ENCODE measurements around the gene PALM3. TPM values are rescaled to one million over a fixed set of nuclear protein-coding genes. Genes with fewer than 3 reads are reported as not detected.

Gene PALM3
- total RNA-seq, 3 donors from 2014 or later (not counting 1 experiment from before 2014, with no cell fraction given): not detected

DNA sequence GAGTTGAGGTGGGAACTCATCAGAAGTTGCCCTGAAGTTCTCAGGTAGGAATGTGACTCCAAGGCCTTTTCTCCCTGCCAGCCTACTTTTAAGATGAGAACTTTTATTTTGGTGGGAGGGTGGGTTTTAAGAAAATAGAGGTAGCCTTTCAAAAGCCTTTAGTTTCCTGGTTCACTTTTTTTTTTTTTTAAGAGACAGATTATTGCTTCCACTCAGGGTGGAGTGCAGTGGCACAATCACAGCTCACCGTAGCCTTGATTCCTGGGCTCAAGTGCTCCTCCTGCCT lies 20.7 kb upstream of the PALM3 start:
- Histone ChIP-seq H3K4me1 (ENCODE audit: control insufficient read depth, insufficient read depth, low read length) (peaks cover 18% of the 10 kb centered on the region), H3K36me3 (ENCODE audit: control insufficient read depth, insufficient read depth, low read length) (no peaks in the 10 kb centered on the region), H3K27ac (ENCODE audit: low read length) (no peak overlapping the region), H3K4me3 (ENCODE audit: low read length) (no peak overlapping the region), H3K27me3 (ENCODE audit: control insufficient read depth, insufficient read depth, low read length) (no peaks in the 10 kb centered on the region), H3K9me3 (ENCODE audit: control insufficient read depth, insufficient read depth, low read length) (no peaks in the 10 kb centered on the region)
- Mint-ChIP-seq H3K9me3 (no peaks in the 10 kb centered on the region), H3K36me3 (no peaks in the 10 kb centered on the region), H3K4me3 (peak overlapping the region; percentile 9), H3K27ac (peak overlapping the region in 1 of 2 donors; percentile 27), H3K4me1 (peaks cover 6 to 14% of the 10 kb centered on the region in 2 donors), H3K27me3 (ENCODE audit: low read depth in 2 of 2) (no peaks in the 10 kb centered on the region)
- intact Hi-C loops (cut with micrococcal nuclease): loop anchor here (5.0 kb wide), 1 partner anchor 35 kb away; the partner anchor contains the start of gene PRKACA
- 100% methylated on average over 1 of the region's 1 CpG for WGBS (ENCODE audit: insufficient coverage)
- DNase-seq: no peak
- ATAC-seq: no peak
- TF ChIP-seq, protein P1, sequence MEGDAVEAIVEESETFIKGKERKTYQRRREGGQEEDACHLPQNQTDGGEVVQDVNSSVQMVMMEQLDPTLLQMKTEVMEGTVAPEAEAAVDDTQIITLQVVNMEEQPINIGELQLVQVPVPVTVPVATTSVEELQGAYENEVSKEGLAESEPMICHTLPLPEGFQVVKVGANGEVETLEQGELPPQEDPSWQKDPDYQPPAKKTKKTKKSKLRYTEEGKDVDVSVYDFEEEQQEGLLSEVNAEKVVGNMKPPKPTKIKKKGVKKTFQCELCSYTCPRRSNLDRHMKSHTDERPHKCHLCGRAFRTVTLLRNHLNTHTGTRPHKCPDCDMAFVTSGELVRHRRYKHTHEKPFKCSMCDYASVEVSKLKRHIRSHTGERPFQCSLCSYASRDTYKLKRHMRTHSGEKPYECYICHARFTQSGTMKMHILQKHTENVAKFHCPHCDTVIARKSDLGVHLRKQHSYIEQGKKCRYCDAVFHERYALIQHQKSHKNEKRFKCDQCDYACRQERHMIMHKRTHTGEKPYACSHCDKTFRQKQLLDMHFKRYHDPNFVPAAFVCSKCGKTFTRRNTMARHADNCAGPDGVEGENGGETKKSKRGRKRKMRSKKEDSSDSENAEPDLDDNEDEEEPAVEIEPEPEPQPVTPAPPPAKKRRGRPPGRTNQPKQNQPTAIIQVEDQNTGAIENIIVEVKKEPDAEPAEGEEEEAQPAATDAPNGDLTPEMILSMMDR (IDR thresholded peaks at IDR 0.05): no peak

DNA sequence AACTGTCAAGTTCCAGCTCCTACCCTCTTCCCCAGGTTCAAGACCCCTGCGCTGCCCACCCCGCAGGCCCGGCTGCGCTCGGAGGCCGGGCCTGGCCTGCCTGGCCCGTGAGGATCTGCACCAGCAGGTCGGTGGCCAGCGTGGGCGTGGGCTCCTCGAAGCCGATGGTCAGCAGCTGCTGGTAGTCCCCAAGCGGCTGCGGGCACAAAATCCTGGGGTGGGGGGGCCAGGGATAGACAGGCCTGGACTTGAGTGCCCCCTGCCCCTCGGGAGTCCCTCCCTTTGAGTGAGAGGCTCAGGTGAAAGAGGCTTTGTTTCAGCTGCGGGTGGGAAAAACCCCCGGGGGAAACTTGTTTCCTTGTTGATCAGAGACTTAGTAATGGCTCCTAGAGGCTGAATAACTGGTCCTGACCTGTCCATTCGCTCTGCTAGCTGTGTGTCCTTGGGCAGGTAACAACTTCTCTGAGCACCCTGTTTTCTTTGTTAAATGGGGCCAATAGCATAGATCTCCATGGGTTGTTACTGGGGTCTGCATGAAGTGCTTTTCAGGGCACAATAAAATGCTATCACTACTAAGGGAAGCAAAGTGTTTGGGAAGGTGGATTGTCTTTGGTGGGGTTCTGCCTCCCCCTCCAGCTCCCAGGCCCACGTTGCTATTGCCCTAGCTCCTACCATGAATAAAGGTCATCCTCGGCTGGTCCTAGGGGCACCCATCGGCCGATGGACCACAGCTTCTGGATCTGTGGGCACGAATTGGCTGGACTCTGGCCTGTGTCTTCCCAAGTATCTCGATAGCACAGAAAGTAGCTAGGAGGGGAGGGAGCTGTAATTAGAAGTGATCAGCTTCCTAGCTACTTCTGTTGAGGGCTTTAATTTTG lies 20.2 kb upstream of the PALM3 start:
- ATAC-seq (peak in 1 of 3 donors; percentile 24), DNase-seq (peak in 1 of 2 donors; percentile 77)
- H3K9me3 ChIP-seq (ENCODE audit: control insufficient read depth, insufficient read depth, low read length): no peaks in the 10 kb centered on the region
- peak overlapping the region; percentile 49 for H3K4me3 ChIP-seq (ENCODE audit: low read length)
- H3K4me1 Mint-ChIP-seq: peaks cover 6 to 14% of the 10 kb centered on the region in 2 donors
- no peaks in the 10 kb centered on the region for H3K36me3 ChIP-seq (ENCODE audit: control insufficient read depth, insufficient read depth, low read length)
- intact Hi-C loops (cut with micrococcal nuclease): loop anchor here (1.0 to 5.0 kb wide), 4 partner anchors 9 to 75 kb away; partner anchors contain the start of genes ASF1B, PRKACA and RFX1
- no peaks in the 10 kb centered on the region for H3K27me3 ChIP-seq (ENCODE audit: control insufficient read depth, insufficient read depth, low read length)
- WGBS (ENCODE audit: insufficient coverage): 27% methylated on average over 24 of the region's 24 CpGs
- TF ChIP-seq, protein P1 (IDR thresholded peaks at IDR 0.05): no peak
- no peaks in the 10 kb centered on the region for H3K27me3 Mint-ChIP-seq (ENCODE audit: low read depth in 2 of 2)
- H3K4me3 Mint-ChIP-seq: peak overlapping the region; percentile 97
- H3K27ac Mint-ChIP-seq: peak overlapping the region; percentile 94 to 96
- peak overlapping the region; percentile 76 for H3K27ac ChIP-seq (ENCODE audit: low read length)
- H3K9me3 Mint-ChIP-seq: no peaks in the 10 kb centered on the region
- no peaks in the 10 kb centered on the region for H3K36me3 Mint-ChIP-seq
- H3K4me1 ChIP-seq (ENCODE audit: control insufficient read depth, insufficient read depth, low read length): peaks cover 18% of the 10 kb centered on the region

DNA sequence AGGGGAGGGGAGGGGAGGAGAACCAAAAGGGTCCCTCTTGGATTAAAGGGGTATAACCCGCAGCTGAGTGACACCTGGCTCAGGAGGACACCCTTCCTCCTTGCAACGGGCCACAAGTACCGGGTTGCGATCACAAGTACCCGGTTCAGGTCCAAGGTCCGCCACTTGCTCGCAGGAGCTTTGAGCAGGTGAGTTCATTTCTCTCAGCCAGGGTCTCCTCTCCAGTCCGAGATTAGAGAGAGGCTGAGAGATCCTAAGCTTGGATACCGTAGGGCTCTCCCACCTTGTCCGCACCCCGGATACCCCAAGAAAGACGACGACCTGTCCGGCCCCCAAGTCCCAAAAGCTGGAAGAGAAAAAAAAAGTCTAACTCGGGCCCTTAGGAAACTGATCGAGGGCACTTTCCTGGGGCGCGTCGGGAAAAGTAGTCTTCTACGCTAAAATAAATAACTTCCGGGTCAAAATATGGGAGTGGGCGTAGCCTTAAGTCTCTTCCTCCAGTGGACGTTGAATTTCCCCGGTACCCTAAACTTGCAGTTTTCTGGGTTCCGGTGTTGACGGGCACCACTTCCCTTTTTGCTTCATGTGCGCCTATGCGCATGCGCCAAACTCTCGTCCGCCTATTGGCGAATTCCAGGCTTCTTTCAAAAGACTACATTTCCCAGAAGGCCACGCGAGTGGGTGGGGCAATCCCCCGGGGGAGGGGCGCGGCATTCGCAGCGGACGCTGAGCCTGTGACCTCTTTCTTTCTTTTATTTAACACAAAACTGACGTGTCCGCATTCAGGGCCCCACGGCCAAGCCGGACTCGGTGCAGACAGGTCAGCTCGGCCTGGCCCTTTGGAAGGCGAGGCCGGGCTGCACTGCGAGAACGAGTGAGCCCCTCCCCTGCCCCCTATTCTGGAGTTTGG lies 19.3 kb upstream of the PALM3 start:
- intact Hi-C loops (cut with micrococcal nuclease): loop anchor here (1.0 to 5.0 kb wide), 4 partner anchors 10 to 74 kb away; partner anchors contain the start of genes ASF1B, PRKACA and RFX1
- no peaks in the 10 kb centered on the region for H3K36me3 Mint-ChIP-seq

More for the DNA sequence above, 19.3 kb upstream of the PALM3 start:
- peak overlapping the region; percentile 97 for H3K4me3 Mint-ChIP-seq
- peaks cover 18% of the 10 kb centered on the region for H3K4me1 ChIP-seq (ENCODE audit: control insufficient read depth, insufficient read depth, low read length)
- H3K9me3 Mint-ChIP-seq: no peaks in the 10 kb centered on the region
- H3K36me3 ChIP-seq (ENCODE audit: control insufficient read depth, insufficient read depth, low read length): no peaks in the 10 kb centered on the region
- ATAC-seq: peak; percentile 92 to 97 (median 94)
- under 1% methylated on average over 50 of the region's 50 CpGs for WGBS (ENCODE audit: insufficient coverage)
- no peaks in the 10 kb centered on the region for H3K9me3 ChIP-seq (ENCODE audit: control insufficient read depth, insufficient read depth, low read length)
- peaks cover 6 to 14% of the 10 kb centered on the region in 2 donors for H3K4me1 Mint-ChIP-seq
- H3K27me3 Mint-ChIP-seq (ENCODE audit: low read depth in 2 of 2): no peaks in the 10 kb centered on the region
- peak; percentile 99 to 100 for DNase-seq
- peak overlapping the region; percentile 49 for H3K4me3 ChIP-seq (ENCODE audit: low read length)
- peak overlapping the region; percentile 94 to 96 for H3K27ac Mint-ChIP-seq
- H3K27me3 ChIP-seq (ENCODE audit: control insufficient read depth, insufficient read depth, low read length): no peaks in the 10 kb centered on the region
- peak overlapping the region; percentile 78 for H3K27ac ChIP-seq (ENCODE audit: low read length)
- TF ChIP-seq, protein P1 (IDR thresholded peaks at IDR 0.05): no peak

Data from natural killer cell (primary cell).